ENCODE results near the gene AKR1C1. TPM values are rescaled to one million over a fixed set of nuclear protein-coding genes. Genes with fewer than 3 reads are reported as not detected.
"Not testable (repeated sequence)": the region's sequence is repeated elsewhere in the genome, so short reads cannot be mapped to it uniquely, and the experiment has no call there.

AKR1C1 gene
- total RNA-seq, 1 donor from 2014 or later = 593 TPM

- no peak for DNase-seq (ENCODE audit: low spot score)
Measured at GRCh38 chr10:4947039-4947634, 16.1 kb upstream of the AKR1C1 start.

GRCh38 chr10:4947635-4948596, 15.3 kb upstream of the AKR1C1 start:
- DNase-seq (ENCODE audit: low spot score) = no peak

GRCh38 chr10:4951512-4952162, 11.6 kb upstream of the AKR1C1 start:
- not testable (repeated sequence) for DNase-seq (ENCODE audit: low spot score)

GRCh38 chr10:4953405-4953804, 9.8 kb upstream of the AKR1C1 start:
- DNase-seq (ENCODE audit: low spot score) = no peak

- DNase-seq (ENCODE audit: low spot score) = not testable (repeated sequence)
Measured at GRCh38 chr10:4956088-4956487, 7.1 kb upstream of the AKR1C1 start.

- not testable (repeated sequence) for DNase-seq (ENCODE audit: low spot score)
Measured at GRCh38 chr10:4956955-4957645, 6.1 kb upstream of the AKR1C1 start.

- DNase-seq (ENCODE audit: low spot score) = not testable (repeated sequence)
Measured at GRCh38 chr10:4961558-4961957, 1.7 kb upstream of the AKR1C1 start.

- not testable (repeated sequence) for DNase-seq (ENCODE audit: low spot score)
Measured at GRCh38 chr10:4962308-4962707, 907 bp upstream of the AKR1C1 start.

- DNase-seq (ENCODE audit: low spot score) = not testable (repeated sequence)
Measured at GRCh38 chr10:4963815-4964154, 570 bp downstream of the AKR1C1 start.

GRCh38 chr10:4965763-4966162, 2.5 kb downstream of the AKR1C1 start:
- DNase-seq (ENCODE audit: low spot score) = not testable (repeated sequence)

- not testable (repeated sequence) for DNase-seq (ENCODE audit: low spot score)
Measured at GRCh38 chr10:4967189-4967588, 4.0 kb downstream of the AKR1C1 start.

GRCh38 chr10:4969289-4969688, 6.1 kb downstream of the AKR1C1 start:
- not testable (repeated sequence) for DNase-seq (ENCODE audit: low spot score)

GRCh38 chr10:4970362-4970761, 7.1 kb downstream of the AKR1C1 start:
- not testable (repeated sequence) for DNase-seq (ENCODE audit: low spot score)

- DNase-seq (ENCODE audit: low spot score) = not testable (repeated sequence)
Measured at GRCh38 chr10:4972369-4973142, 9.3 kb downstream of the AKR1C1 start.

GRCh38 chr10:4973294-4973693, 10.1 kb downstream of the AKR1C1 start:
- DNase-seq (ENCODE audit: low spot score) = not testable (repeated sequence)

GRCh38 chr10:4974400-4974799, 11.2 kb downstream of the AKR1C1 start:
- not testable (repeated sequence) for DNase-seq (ENCODE audit: low spot score)

- DNase-seq (ENCODE audit: low spot score) = no peak
Measured at GRCh38 chr10:4977025-4977424, 13.8 kb downstream of the AKR1C1 start.

- no peak for DNase-seq (ENCODE audit: low spot score)
Measured at GRCh38 chr10:4978870-4979269, 15.7 kb downstream of the AKR1C1 start.

GRCh38 chr10:4980793-4981192, 17.6 kb downstream of the AKR1C1 start:
- no peak for DNase-seq (ENCODE audit: low spot score)

GRCh38 chr10:4981722-4982471, 18.7 kb downstream of the AKR1C1 start:
- DNase-seq (ENCODE audit: low spot score) = no peak
